GM23248 (cell line): ENCODE measurements around the gene JMJD7. TPM values are rescaled to one million over a fixed set of nuclear protein-coding genes. Genes with fewer than 3 reads are reported as not detected.

Source experiments
- DNase-seq: peaks from one replicate; pipeline ENCODE4 v3.0.0-alpha.2; 2015
- H2AFZ ChIP-seq: fragments of 200-600 bp; sonication (generic); 2 replicates; pipeline ENCODE4 v1.6.1; 2016; ENCODE audit warnings: antibody characterized with exemption
- H3F3A ChIP-seq: fragments of 200-600 bp; sonication (generic); 2 replicates; pipeline ENCODE4 v1.6.1; 2016; ENCODE audit warnings: mild to moderate bottlenecking, antibody characterized with exemption, mixed run types; ENCODE audit not compliant: insufficient read depth
- H3K27ac ChIP-seq: fragments of 200-600 bp; sonication (generic); 2 replicates; pipeline ENCODE4 v1.5.1; 2016; ENCODE audit warnings: mild to moderate bottlenecking
- H3K27me3 ChIP-seq: fragments of 200-600 bp; sonication (generic); replicated peaks from 2 replicates; pipeline ENCODE4 v1.6.1; 2016; ENCODE audit warnings: mild to moderate bottlenecking; ENCODE audit not compliant: insufficient read depth
- H3K36me3 ChIP-seq: fragments of 200-600 bp; sonication (generic); 2 replicates; pipeline ENCODE4 v1.6.1; 2016; ENCODE audit warnings: low read depth, mild to moderate bottlenecking
- H3K4me1 ChIP-seq: fragments of 200-600 bp; sonication (generic); 2 replicates; pipeline ENCODE4 v1.6.1; 2016; ENCODE audit warnings: mild to moderate bottlenecking; ENCODE audit not compliant: insufficient read depth
- H3K4me2 ChIP-seq: fragments of 200-600 bp; sonication (generic); one replicate; pipeline ENCODE4 v1.6.1; 2016; ENCODE audit warnings: mild to moderate bottlenecking; ENCODE audit not compliant: unreplicated experiment
- H3K4me3 ChIP-seq: fragments of 200-600 bp; sonication (generic); 2 replicates; pipeline ENCODE4 v1.5.1; 2016; ENCODE audit warnings: mild to moderate bottlenecking
- H3K79me2 ChIP-seq: fragments of 200-600 bp; sonication (generic); 2 replicates; pipeline ENCODE4 v1.6.1; 2016; ENCODE audit warnings: mild to moderate bottlenecking; ENCODE audit not compliant: insufficient read depth
- H3K9ac ChIP-seq: fragments of 200-600 bp; sonication (generic); 2 replicates; pipeline ENCODE4 v1.6.1; 2016; ENCODE audit warnings: mild to moderate bottlenecking
- H3K9me2 ChIP-seq: fragments of 200-600 bp; sonication (generic); 2 replicates; pipeline ENCODE4 v1.6.1; 2016; ENCODE audit warnings: mixed run types, mild to moderate bottlenecking, moderate library complexity; ENCODE audit not compliant: insufficient read depth
- H3K9me3 ChIP-seq: fragments of 200-600 bp; sonication (generic); one replicate; pipeline ENCODE4 v1.6.1; 2017; ENCODE audit warnings: low read depth
- H4K20me1 ChIP-seq: fragments of 200-600 bp; sonication (generic); 2 replicates; pipeline ENCODE4 v1.6.0; 2016; ENCODE audit not compliant: insufficient read depth
- EZH2 ChIP-seq: fragments of 200-600 bp; sonication (generic); IDR thresholded peaks from 2 replicates; pipeline ENCODE4 v1.6.1; 2018; ENCODE audit warnings: antibody characterized with exemption, mild to moderate bottlenecking; ENCODE audit not compliant: insufficient read depth, poor library complexity, severe bottlenecking
- EZH2phosphoT487 ChIP-seq: fragments of 200-600 bp; sonication (generic); IDR thresholded peaks from 2 replicates; pipeline ENCODE4 v1.6.1; 2018; ENCODE audit warnings: antibody characterized with exemption, moderate library complexity, mild to moderate bottlenecking, low read depth; ENCODE audit not compliant: insufficient read depth
- WGBS, 2 experiments: methylation state at CpG; one replicate each; pipeline ENCODE4 v1.1.6; 2015 to 2017; ENCODE audit warnings: low lambda C conversion rate in 2 of 2, low coverage in 1 of 2; ENCODE audit errors: missing lambda C conversion rate in 2 of 2; 5-methylcytosine and 5-hydroxymethylcytosine counted together
- in situ Hi-C: fragments of 300-500 bp; cut with MboI; formaldehyde crosslinking; loops from 2 replicates; pipeline ENCODE4 v1.15.0; 2020
- polyA plus RNA-seq: library from polyadenylated mRNA; unstranded; fragments of >200 nt; fragmentation: Nextera tagmentation; extraction: Ambion mirVana; gene quantifications from 2 replicates; pipeline ENCODE4 v1.2.1, GENCODE V29; 2016
- total RNA-seq: library from RNA; depleted of rRNA; stranded (reverse); fragments of >200 nt; shearing (Covaris generic); gene quantifications from 2 replicates; pipeline ENCODE4 v1.2.3, GENCODE V29; 2014

JMJD7 gene
- total and polyA plus RNA-seq, 2 experiments from 2014 or later: 3.5 to 11.7 TPM

DNA sequence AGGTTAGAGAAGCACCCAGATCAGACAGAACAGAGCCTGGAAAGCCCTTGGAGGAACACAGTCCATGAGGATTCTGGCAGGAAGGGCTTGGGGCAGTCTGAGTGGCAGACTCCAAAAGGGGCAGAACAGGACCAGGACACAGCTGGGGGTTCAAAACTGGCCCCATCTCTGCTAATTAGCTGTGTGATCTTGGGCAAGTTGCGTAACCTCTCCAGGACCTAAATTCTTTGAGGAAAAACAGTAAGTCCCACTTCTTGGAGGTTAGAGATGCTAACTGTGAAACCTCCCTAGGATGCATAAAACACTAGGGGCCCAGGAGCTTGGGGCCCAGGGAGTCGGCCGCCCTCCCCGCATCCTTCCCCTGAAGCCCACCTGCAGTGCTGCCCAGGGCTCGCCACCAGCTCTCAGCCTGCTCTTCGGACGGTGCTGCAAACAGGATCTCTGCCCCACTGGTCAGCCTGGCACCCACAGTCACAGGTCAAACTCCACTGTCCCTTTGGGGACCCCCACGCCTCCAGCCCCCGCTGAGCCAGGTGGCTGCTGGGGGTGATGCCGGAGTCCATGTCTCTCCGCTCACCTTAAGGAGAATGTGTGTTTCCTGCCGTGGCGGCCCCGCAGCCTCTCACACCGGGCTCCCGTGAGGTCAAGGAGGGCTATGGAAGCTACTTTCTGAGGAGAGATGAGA is 22.7 kb downstream of the JMJD7 start:
- no peaks in the 10 kb centered on the region for H4K20me1 ChIP-seq
- H3K9ac ChIP-seq: no peak overlapping the region
- DNase-seq: no peak
- TF ChIP-seq EZH2phosphoT487 (no peak), EZH2 (no peak)
- H3K36me3 ChIP-seq: no peaks in the 10 kb centered on the region; the same call in 1 of the 2 replicates
- no peaks in the 10 kb centered on the region for H3K9me2 ChIP-seq
- H3K4me3 ChIP-seq: no peak overlapping the region
- H3K27me3 ChIP-seq: no peaks in the 10 kb centered on the region
- no peaks in the 10 kb centered on the region for H3K79me2 ChIP-seq
- WGBS, 2 experiments: 68 to 69% methylated on average over 16 of the region's 16 CpGs
- no peaks in the 10 kb centered on the region for H3K4me1 ChIP-seq
- no peak overlapping the region for H3K27ac ChIP-seq
- H3F3A ChIP-seq: 0 out of 2 replicates have a peak, but pooled peaks cover 3% of the 10 kb centered on the region
- H3K9me3 ChIP-seq: no peaks in the 10 kb centered on the region
- in situ Hi-C loops: no loop called here
- no peak overlapping the region for H2AFZ ChIP-seq
- no peak overlapping the region for H3K4me2 ChIP-seq

DNA sequence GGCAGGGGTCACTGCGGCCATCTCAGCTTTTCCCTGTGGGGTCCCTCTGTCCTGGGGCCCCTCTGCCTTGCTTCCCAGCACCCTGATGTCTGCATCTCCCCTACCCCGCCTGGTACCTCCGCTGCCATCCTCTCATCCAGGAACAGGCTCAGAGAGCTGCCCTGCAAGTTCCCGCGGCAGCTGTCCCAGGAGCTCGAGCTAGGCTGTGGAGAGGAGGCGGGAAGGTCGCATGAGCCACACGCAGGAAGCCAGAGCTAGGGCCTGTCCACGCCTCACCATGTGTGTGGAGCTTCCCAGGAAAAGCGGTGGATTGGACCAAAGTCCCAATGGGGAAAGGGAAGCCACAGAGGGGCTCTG is 23.3 kb downstream of the JMJD7 start:
- Histone ChIP-seq H3K4me1 (no peaks in the 10 kb centered on the region), H3K27me3 (no peaks in the 10 kb centered on the region), H3K4me2 (no peak overlapping the region), H4K20me1 (no peaks in the 10 kb centered on the region), H3K9ac (no peak overlapping the region), H3K9me3 (no peaks in the 10 kb centered on the region), H3K9me2 (no peaks in the 10 kb centered on the region), H2AFZ (no peak overlapping the region), H3K27ac (no peak overlapping the region), H3K79me2 (no peaks in the 10 kb centered on the region), H3K4me3 (no peak overlapping the region), H3K36me3 (no peaks in the 10 kb centered on the region; the same call in 1 of the 2 replicates), H3F3A (0 out of 2 replicates have a peak, but pooled peaks cover 3% of the 10 kb centered on the region)
- 64 to 68% methylated on average over 11 of the region's 11 CpGs for WGBS, 2 experiments
- in situ Hi-C loops: no loop called here
- DNase-seq: no peak
- no peak for TF ChIP-seq EZH2
- no peak for TF ChIP-seq EZH2phosphoT487

DNA sequence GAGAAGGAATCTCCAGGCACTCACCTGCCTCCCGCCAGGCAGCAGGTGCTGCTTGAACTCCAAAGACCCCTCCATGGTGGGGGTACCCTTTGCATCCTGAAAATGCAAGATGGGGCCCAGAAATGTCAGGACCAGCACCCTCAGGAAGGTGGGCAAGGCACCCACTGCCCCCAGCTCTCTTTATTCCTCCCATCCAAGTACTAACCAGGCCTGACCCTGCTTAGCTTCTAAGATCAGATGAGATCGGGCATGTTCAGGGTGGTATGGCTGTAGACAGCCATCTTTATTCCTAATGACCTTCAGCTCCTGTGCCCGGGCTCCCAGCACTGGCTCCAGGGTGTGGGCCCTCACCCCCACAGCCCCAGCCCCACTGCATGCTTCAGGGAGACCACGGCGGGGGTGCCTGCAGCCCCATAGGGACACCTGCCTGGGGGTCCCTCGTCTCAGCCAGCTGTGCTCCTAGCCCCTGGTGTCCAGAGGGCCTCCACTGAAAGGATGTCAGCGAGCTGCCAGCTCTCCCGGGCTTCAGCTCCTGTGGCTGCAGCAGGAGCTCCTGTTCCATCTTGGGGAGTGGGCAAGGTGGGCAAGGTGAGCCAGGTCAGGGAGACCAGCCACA is 24.0 kb downstream of the JMJD7 start:
- H3K4me3 ChIP-seq: no peak overlapping the region
- TF ChIP-seq EZH2 (no peak), EZH2phosphoT487 (no peak)
- 51 to 64% methylated on average over 6 to 7 of the region's 8 CpGs for WGBS, 2 experiments
- no peaks in the 10 kb centered on the region for H4K20me1 ChIP-seq
- H3K4me1 ChIP-seq: no peaks in the 10 kb centered on the region
- DNase-seq: no peak
- H3K9me3 ChIP-seq: no peaks in the 10 kb centered on the region
- no peak overlapping the region for H3K9ac ChIP-seq
- H3K4me2 ChIP-seq: no peak overlapping the region
- H3K79me2 ChIP-seq: no peaks in the 10 kb centered on the region
- H3K27ac ChIP-seq: no peak overlapping the region
- H2AFZ ChIP-seq: no peak overlapping the region
- H3F3A ChIP-seq: 0 out of 2 replicates have a peak, but pooled peaks cover 3% of the 10 kb centered on the region
- no peaks in the 10 kb centered on the region for H3K9me2 ChIP-seq
- in situ Hi-C loops: no loop called here
- H3K27me3 ChIP-seq: no peaks in the 10 kb centered on the region
- no peaks in the 10 kb centered on the region; the same call in 1 of the 2 replicates for H3K36me3 ChIP-seq

DNA sequence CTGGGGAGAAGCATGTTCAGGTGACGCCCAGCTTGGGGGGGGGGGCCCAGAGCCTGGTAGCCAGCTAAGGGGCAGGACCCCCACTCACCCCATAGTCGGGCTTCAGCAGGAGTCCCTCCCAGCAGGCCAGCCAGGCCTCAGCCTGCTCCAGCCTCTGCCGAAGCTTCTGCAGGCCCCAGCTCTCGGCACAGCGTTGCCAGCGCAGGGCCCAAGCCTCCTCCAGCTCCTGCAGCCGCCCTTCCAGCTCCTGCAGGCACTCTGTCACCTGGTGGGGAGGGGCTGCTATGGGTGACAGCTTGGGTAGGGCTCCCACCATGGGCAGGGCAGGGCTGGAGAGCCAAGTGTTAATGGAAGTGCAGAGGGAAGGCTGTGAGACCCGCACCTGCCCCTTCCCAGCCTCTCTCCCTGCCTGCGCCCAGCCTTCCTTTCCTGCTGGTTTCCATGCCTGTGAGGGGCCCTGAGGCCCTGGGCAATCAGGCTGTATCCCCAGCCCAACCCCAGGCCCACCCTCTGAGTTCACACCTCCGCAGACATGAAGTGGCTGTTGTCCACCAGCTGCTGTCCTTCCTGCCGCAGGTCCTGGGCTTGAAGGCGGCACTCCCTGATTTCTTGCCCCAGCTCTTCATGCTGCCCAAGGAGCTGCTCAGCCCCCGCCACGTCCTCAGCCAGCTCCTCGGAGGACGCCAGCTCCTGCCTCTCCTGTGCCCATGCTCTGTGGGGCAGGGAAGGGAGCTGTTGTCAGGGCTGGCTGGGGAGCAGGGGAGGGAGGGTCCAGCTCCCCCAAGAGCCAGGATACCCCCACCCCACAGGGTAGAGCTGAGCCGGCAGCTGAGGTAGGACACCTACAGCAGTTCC is 25.1 kb downstream of the JMJD7 start:
- Histone ChIP-seq H3K4me2 (no peak overlapping the region), H3K9me3 (no peaks in the 10 kb centered on the region), H3K9me2 (no peaks in the 10 kb centered on the region), H3K27ac (no peak overlapping the region), H3K36me3 (no peaks in the 10 kb centered on the region), H3K79me2 (no peaks in the 10 kb centered on the region), H3K4me3 (no peak overlapping the region), H4K20me1 (no peaks in the 10 kb centered on the region), H3K9ac (no peak overlapping the region), H2AFZ (no peak overlapping the region), H3F3A (0 out of 2 replicates have a peak, but pooled peaks cover 3% of the 10 kb centered on the region), H3K4me1 (no peaks in the 10 kb centered on the region), H3K27me3 (no peaks in the 10 kb centered on the region)
- DNase-seq: no peak
- in situ Hi-C loops: no loop called here
- WGBS, 2 experiments: 58 to 62% methylated on average over 14 to 17 of the region's 17 CpGs
- TF ChIP-seq EZH2: no peak
- TF ChIP-seq EZH2phosphoT487: no peak
